Spinal cord (tissue), 10 donors: ENCODE data around the gene DHRS7B. TPM values are rescaled to one million over a fixed set of nuclear protein-coding genes. Genes with fewer than 3 reads are reported as not detected.

ENCODE experiments used
- DNase-seq, 6 donors: peaks; one replicate each; pipeline versions ENCODE4 v3.0.0 to v3.0.0-alpha.2; 2013 to 2015; ENCODE audit warnings: low spot score in 6 of 6, low read depth in 4 of 6
- H3K27ac ChIP-seq: one replicate; pipeline ENCODE4 v1.5.1; 2013; ENCODE audit warnings: low read depth, low read length, control low read depth
- H3K27me3 ChIP-seq: one replicate; pipeline ENCODE4 v1.6.1; 2013; ENCODE audit warnings: low read length; ENCODE audit not compliant: control insufficient read depth, insufficient read depth
- H3K36me3 ChIP-seq: one replicate; pipeline ENCODE4 v1.6.1; 2013; ENCODE audit warnings: low read length; ENCODE audit not compliant: control insufficient read depth, insufficient read depth
- H3K4me1 ChIP-seq: one replicate; pipeline ENCODE4 v1.6.1; 2013; ENCODE audit warnings: low read length; ENCODE audit not compliant: control insufficient read depth, insufficient read depth
- H3K4me3 ChIP-seq: one replicate; pipeline ENCODE4 v1.5.1; 2013; ENCODE audit warnings: low read depth, low read length, control low read depth
- H3K9me3 ChIP-seq: one replicate; pipeline ENCODE4 v1.6.1; 2013; ENCODE audit warnings: low read length; ENCODE audit not compliant: control insufficient read depth, insufficient read depth
- WGBS: methylation state at CpG from one replicate; pipeline ENCODE4 v1.1.5; 2013; ENCODE audit warnings: missing lambda C conversion rate; ENCODE audit not compliant: insufficient coverage; 5-methylcytosine and 5-hydroxymethylcytosine counted together
- polyA plus RNA-seq, 2 donors: library from polyadenylated mRNA; unstranded; fragments of 120-200 nt; gene quantifications; one replicate each; pipeline ENCODE4 v1.2.1, GENCODE V29; 2013; ENCODE audit not compliant: insufficient read length in 2 of 2
- total RNA-seq, 2 donors: library from RNA; depleted of rRNA in 1 of 2; stranded (reverse); fragments of 120-200 nt in 1 of 2; fragments of >200 nt in 1 of 2; gene quantifications; one replicate each; pipeline versions ENCODE4 v1.2.3 to v1.2.4, GENCODE V29; 2013 to 2014
- donor health status: healthy.

Gene DHRS7B
- total and polyA plus RNA-seq, 4 donors: 20.3 to 43.2 (median 31.9) TPM

DNA sequence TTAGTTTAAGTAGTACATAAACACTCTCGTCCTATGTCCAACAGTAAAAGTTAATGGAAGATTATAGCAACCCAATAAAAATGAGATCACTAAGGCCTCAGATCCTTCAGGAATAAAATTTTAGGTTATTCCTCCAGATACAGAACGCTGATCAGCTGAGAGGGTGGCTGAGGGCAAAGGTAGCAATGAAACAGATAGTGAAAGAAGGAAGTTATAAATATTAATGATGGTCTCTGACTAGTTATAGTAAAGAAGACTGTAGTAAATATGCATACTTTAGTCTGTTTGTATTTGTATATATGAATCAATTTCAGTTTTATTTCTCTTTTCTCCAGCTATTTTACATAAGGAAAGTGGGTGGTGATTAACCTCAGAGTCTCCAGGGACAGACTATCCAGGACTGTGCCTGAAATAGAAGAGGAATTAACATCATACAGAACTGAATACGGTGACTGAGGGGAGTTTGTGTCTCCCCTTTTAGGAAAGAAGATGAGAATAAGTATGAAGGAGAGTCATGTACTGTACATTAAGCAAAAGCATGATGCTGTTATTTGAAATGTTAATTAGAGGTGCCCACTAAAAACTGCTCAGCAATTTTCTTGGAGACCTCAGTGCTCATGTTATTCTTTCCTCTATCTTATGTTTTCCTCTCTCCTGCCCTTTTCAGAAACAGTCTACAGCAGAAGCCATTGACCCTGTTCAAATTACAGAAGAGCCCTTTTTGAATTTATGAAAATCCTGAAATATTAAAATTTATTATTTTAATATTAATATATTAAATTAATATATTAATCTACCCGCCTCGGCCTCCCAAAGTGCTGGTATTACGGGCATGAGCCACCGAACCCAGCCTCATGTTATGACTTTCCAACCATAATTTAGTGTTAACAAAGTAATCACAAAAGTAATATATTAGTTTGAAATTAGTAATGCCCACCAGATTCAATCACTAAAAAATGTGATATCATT is 36.5 kb upstream of the DHRS7B start:
- no peak for DNase-seq
- WGBS: 75% methylated on average over 1 of the region's 7 CpGs
- no peak overlapping the region for H3K4me3 ChIP-seq
- H3K4me1 ChIP-seq: peaks cover 4% of the 10 kb centered on the region
- peaks cover 4% of the 10 kb centered on the region for H3K36me3 ChIP-seq
- H3K9me3 ChIP-seq: no peaks in the 10 kb centered on the region
- no peaks in the 10 kb centered on the region for H3K27me3 ChIP-seq
- no peak overlapping the region for H3K27ac ChIP-seq

GRCh38 chr17:21090902-21091618 is 35.7 kb upstream of the DHRS7B start:
- whole genome bisulfite sequencing: 20% methylated on average over 1 of the region's 4 CpGs
- Histone ChIP-seq H3K27ac (no peak overlapping the region), H3K27me3 (no peaks in the 10 kb centered on the region), H3K36me3 (no peaks in the 10 kb centered on the region), H3K9me3 (no peaks in the 10 kb centered on the region), H3K4me1 (peaks cover 4% of the 10 kb centered on the region), H3K4me3 (no peak overlapping the region)
- DNase-seq: peak in 4 of 6 donors; percentile 38 to 61 (median 48)

DNA sequence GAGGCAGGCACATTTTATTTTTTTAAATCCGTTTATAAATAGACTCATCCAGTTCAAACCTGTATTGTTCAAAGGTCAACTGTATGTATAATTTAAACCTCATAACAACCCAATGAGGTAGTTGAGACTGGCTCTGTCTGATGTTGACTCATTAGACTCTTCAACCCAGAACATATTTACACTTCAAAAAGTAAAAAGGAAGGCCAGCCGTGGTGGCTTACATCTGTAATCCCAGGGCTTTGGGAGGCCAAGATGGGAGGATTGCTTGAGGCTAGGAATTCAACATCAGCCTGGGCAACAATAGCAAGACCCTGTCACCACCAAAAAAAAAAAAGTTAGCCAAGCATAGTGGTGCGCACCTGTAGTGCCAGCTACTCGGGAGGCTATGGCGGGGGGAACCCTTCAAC is 32.5 kb upstream of the DHRS7B start:
- Histone ChIP-seq H3K4me3 (no peak overlapping the region), H3K36me3 (no peaks in the 10 kb centered on the region), H3K4me1 (peaks cover 8% of the 10 kb centered on the region), H3K27ac (no peak overlapping the region), H3K9me3 (no peaks in the 10 kb centered on the region), H3K27me3 (no peaks in the 10 kb centered on the region)
- no peak for DNase-seq
- WGBS: 90% methylated on average over 3 of the region's 5 CpGs

DNA sequence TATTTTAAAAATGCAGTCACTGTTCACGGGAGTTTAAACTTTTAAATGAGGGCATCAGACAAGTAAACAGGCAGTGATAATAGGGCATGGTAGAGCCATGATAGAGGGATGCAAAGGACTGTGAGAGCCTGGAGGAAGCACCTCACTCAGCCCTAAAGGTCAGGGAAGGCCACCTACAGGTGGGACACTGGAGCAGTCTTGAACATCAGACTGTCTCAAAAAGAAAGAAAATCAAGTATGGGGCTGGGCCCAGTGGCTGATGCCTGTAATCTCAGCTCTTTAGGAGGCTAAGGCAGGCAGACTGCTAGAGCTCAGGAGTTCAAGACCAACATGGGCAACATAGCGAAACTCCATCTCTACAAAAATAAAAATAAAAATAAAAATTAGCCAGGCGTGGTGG is 31.0 kb upstream of the DHRS7B start:
- Histone ChIP-seq H3K27me3 (no peaks in the 10 kb centered on the region), H3K4me3 (no peak overlapping the region), H3K36me3 (no peaks in the 10 kb centered on the region), H3K27ac (no peak overlapping the region), H3K9me3 (no peaks in the 10 kb centered on the region), H3K4me1 (peaks cover 15% of the 10 kb centered on the region)
- DNase-seq: no peak
- 100% methylated on average over 1 of the region's 3 CpGs for WGBS

- no peaks in the 10 kb centered on the region for H3K9me3 ChIP-seq
- H3K4me3 ChIP-seq: no peak overlapping the region
- no peaks in the 10 kb centered on the region for H3K36me3 ChIP-seq
- no peak for DNase-seq
- WGBS: 63% methylated on average over 1 of the region's 2 CpGs
- H3K27me3 ChIP-seq: no peaks in the 10 kb centered on the region
- H3K4me1 ChIP-seq: peaks cover 12% of the 10 kb centered on the region
- H3K27ac ChIP-seq: no peak overlapping the region
Observed at GRCh38 chr17:21096874-21097273, 29.9 kb upstream of the DHRS7B start.

DNA sequence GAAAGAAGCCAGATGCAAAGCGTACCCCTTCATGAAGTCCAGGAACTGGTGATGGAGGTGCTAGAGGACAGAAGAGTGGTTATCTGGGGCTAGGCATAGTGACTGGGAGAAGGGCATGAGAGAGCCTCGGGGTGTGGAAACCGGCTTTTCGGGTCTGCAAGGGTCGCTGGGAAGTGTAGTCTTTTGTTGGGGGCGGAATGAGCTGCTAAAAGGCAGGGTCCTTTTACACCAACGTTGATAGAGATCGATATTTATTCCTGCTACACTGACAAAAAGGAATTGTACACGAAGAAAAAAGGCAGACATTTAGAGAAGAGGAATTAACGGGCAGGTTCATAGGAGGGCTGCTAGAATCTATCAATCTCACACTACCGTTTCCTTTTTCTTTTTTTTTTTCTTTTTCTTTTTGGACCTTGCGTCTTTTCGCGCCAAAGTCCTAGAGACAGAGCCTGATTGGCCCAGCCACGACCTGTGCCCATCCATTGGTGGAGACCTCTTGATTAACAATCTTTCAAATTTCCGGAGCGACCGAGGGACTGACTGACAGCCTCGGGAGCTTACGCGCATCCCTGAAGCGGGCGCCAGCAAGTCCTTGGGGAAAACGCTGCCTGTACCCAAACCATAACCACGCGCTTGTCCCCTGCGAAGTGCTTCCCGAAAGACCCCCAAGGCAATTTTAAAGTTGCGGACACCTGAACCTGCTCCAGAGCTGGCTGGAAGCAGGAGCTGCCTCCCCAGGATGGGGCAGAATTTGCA is 27.7 kb upstream of the DHRS7B start:
- Histone ChIP-seq H3K27ac (no peak overlapping the region), H3K36me3 (no peaks in the 10 kb centered on the region), H3K4me3 (peak overlapping the region; percentile 60), H3K9me3 (no peaks in the 10 kb centered on the region), H3K4me1 (peaks cover 12% of the 10 kb centered on the region), H3K27me3 (no peaks in the 10 kb centered on the region)
- DNase-seq: peak in 5 of 6 donors; percentile 51 to 94 (median 71)
- WGBS: under 1% methylated on average over 24 of the region's 29 CpGs

- Histone ChIP-seq H3K4me3 (no peak overlapping the region), H3K4me1 (peaks cover 12% of the 10 kb centered on the region), H3K36me3 (no peaks in the 10 kb centered on the region), H3K27ac (no peak overlapping the region), H3K27me3 (no peaks in the 10 kb centered on the region), H3K9me3 (no peaks in the 10 kb centered on the region)
- WGBS: no CpG with 5 or more reads among the region's 2 CpGs
- DNase-seq: no peak
Observed at GRCh38 chr17:21100636-21101035, 26.1 kb upstream of the DHRS7B start.

GRCh38 chr17:21104608-21105007 is 22.2 kb upstream of the DHRS7B start:
- WGBS: 85% methylated on average over 4 of the region's 7 CpGs
- no peak for DNase-seq
- H3K4me3 ChIP-seq: no peak overlapping the region
- H3K36me3 ChIP-seq: no peaks in the 10 kb centered on the region
- no peaks in the 10 kb centered on the region for H3K27me3 ChIP-seq
- H3K27ac ChIP-seq: no peak overlapping the region
- H3K4me1 ChIP-seq: peaks cover 4% of the 10 kb centered on the region
- no peaks in the 10 kb centered on the region for H3K9me3 ChIP-seq

DNA sequence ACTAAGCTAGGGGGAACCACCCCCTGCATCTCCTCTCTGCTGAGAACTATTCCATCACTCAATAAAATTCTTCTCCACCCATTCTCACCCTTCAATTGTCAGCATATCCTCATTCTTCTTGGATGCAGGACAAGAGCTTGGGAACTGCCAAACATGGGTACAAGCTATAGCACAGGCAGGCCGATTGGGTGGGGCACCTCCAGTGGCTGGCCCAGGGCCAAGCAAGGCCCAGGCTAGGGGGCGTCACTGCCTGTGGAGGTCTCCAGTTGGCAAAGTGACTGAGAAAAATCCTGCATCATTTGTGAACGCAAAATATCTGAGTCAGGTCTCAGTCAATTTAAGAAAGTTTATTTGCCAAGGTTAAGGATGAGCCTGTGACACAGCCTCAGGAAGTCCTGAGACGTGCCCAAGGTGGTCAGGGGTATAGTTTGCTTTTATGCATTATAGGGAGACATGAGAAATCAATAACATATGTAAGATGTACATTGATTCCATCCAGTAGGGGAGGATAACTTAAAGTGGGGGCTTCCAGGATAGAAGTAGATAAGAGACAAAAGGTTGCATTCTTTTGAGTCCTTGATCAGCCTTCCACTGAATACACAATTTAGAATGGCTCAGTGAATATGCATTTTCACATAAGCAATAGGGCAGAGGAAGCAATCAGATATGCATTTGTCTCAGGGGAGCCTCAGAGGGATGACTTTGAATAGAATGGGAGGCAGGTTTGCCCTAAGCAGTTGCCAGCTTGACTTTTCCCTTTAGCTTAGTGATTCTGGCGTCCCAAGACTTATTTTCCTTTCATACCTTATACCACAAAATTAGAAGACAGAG is 21.5 kb upstream of the DHRS7B start:
- Histone ChIP-seq H3K36me3 (no peaks in the 10 kb centered on the region), H3K27ac (no peak overlapping the region), H3K9me3 (no peaks in the 10 kb centered on the region), H3K4me3 (no peak overlapping the region), H3K4me1 (no peaks in the 10 kb centered on the region), H3K27me3 (no peaks in the 10 kb centered on the region)
- WGBS: 80% methylated on average over 3 of the region's 5 CpGs
- no peak for DNase-seq
